Stimulated activated memory B cell treated with anti-CD40 and anti-IgM and Interleukin-4, amounts not matched to agents 10 μg/mL and 1 μg/mL and 100 μg/mL, for 72 hours (primary cell): ENCODE data around the gene ARID3B.
"Not testable (repeated sequence)": the region's sequence is repeated elsewhere in the genome, so short reads cannot be mapped to it uniquely, and the experiment has no call there.

Source experiments
- ATAC-seq: fragments of 150-1000 bp; cut with Tn5 transposase; 2 replicates; pipeline ENCODE4 v1.10.0; 2021
- H3K27ac Mint-ChIP-seq: one replicate; pipeline ENCODE4 v1.8.0; 2022; ENCODE audit warnings: mild to moderate bottlenecking, mixed read lengths
- H3K27me3 Mint-ChIP-seq: one replicate; pipeline ENCODE4 v1.8.0; 2022; ENCODE audit warnings: mixed read lengths
- H3K36me3 Mint-ChIP-seq: one replicate; pipeline ENCODE4 v1.8.0; 2022; ENCODE audit warnings: mixed read lengths
- H3K4me1 Mint-ChIP-seq: one replicate; pipeline ENCODE4 v1.8.0; 2022; ENCODE audit warnings: mixed read lengths
- H3K4me3 Mint-ChIP-seq: one replicate; pipeline ENCODE4 v1.8.0; 2022; ENCODE audit warnings: mild to moderate bottlenecking, moderate library complexity, mixed read lengths
- H3K9me3 Mint-ChIP-seq: one replicate; pipeline ENCODE4 v1.8.0; 2022; ENCODE audit warnings: mixed read lengths

The ARID3B gene

DNA sequence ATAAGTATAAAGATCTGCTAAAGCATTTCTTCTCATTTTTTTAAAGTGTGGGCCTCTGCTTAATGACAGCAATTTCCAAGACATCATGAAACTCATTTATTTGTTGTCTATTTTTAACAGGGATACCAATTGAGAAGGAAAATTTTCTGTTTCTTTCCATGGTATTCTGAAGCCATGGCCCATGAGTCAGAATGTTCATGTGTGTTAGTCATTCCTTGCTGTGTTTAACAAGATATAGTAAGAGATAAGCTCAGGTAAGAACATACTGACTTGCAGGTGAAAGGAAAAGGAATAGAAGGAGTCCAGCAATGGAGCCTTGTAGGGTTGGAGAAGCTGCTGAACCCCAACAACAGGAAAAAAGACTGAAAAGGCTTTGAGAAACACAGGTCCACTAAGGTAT, 17.0 kb upstream of the ARID3B start:
- Mint-ChIP-seq H3K4me3 (no peak overlapping the region), H3K27ac (no peak overlapping the region), H3K9me3 (no peaks in the 10 kb centered on the region), H3K4me1 (no peaks in the 10 kb centered on the region), H3K27me3 (no peaks in the 10 kb centered on the region), H3K36me3 (no peaks in the 10 kb centered on the region)
- no peak for ATAC-seq

DNA sequence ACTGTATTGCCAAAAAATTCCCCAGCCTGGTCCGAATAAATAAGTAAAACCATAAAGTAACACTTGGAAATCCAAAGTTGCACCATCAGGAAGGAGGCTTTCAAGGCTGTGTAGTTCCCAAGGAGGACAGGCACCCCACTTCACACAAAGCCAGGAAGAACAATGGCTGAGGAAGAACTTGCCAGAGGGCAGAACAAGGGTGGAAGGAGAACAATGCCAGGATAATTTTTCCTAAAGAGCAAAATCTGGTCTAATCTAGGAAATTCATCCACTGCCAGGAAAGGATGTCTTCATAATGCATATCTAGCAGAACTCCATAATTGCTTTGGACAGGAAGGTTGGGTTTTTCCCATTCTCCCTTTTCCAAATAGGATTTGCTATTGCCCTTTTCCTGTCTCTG, 15.7 kb upstream of the ARID3B start:
- H3K4me3 Mint-ChIP-seq = no peak overlapping the region
- ATAC-seq = no peak
- no peaks in the 10 kb centered on the region for H3K4me1 Mint-ChIP-seq
- H3K27me3 Mint-ChIP-seq = no peaks in the 10 kb centered on the region
- H3K9me3 Mint-ChIP-seq = no peaks in the 10 kb centered on the region
- no peaks in the 10 kb centered on the region for H3K36me3 Mint-ChIP-seq
- H3K27ac Mint-ChIP-seq = no peak overlapping the region

DNA sequence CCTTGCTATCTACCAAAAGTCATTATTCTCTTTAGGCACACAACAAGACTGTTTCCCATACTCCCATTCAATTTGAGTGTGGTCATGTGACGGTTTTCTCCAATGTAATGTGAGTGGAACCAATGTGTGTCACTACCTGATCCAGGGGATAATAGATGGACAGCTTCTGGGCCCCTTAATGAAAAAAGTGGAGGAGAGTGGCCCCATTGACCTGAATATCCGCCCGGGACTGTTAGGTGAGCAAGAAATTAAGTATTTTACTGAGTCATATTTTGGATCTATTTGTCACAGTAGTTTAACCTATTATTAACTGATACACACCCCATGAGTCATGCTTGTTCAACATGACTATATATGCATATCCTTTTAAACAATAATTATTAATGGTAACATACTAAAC, 15.1 kb upstream of the ARID3B start:
- Mint-ChIP-seq H3K27me3 (no peaks in the 10 kb centered on the region), H3K4me1 (no peaks in the 10 kb centered on the region), H3K27ac (no peak overlapping the region), H3K4me3 (no peak overlapping the region), H3K36me3 (no peaks in the 10 kb centered on the region), H3K9me3 (no peaks in the 10 kb centered on the region)
- ATAC-seq = no peak

- no peaks in the 10 kb centered on the region for H3K4me1 Mint-ChIP-seq
- no peak overlapping the region for H3K27ac Mint-ChIP-seq
- no peak overlapping the region for H3K4me3 Mint-ChIP-seq
- no peaks in the 10 kb centered on the region for H3K36me3 Mint-ChIP-seq
- ATAC-seq = no peak
- H3K9me3 Mint-ChIP-seq = no peaks in the 10 kb centered on the region
- H3K27me3 Mint-ChIP-seq = no peaks in the 10 kb centered on the region
These were observed 12.1 kb upstream of the ARID3B start for GRCh38 chr15:74528876-74529275.

DNA sequence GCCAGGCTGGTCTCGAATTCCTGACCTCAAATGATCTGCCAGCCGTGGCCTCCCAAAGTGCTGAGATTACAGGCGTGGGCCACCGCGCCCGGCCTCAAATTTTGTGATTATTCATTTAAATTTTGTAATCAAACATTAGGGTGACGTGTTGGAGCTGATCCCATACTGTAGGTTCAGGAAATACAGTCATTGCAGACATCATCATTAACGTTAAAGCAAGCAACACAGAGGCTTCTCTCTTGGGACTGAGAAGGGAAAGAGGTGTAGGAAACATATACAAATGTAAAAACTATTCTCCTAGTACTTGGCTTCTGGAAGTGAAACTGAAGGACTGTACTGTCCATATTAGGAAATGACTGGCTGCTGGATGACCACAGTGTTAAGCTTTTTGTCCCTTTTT, 11.1 kb upstream of the ARID3B start:
- Mint-ChIP-seq H3K27me3 (no peaks in the 10 kb centered on the region), H3K9me3 (no peaks in the 10 kb centered on the region), H3K4me1 (no peaks in the 10 kb centered on the region), H3K27ac (no peak overlapping the region), H3K36me3 (no peaks in the 10 kb centered on the region), H3K4me3 (no peak overlapping the region)
- ATAC-seq = no peak

- Mint-ChIP-seq H3K9me3 (no peaks in the 10 kb centered on the region), H3K4me1 (no peaks in the 10 kb centered on the region), H3K27ac (no peak overlapping the region), H3K4me3 (no peak overlapping the region), H3K27me3 (no peaks in the 10 kb centered on the region), H3K36me3 (no peaks in the 10 kb centered on the region)
- ATAC-seq = no peak
These were observed 10.3 kb upstream of the ARID3B start for GRCh38 chr15:74530771-74531143.

DNA sequence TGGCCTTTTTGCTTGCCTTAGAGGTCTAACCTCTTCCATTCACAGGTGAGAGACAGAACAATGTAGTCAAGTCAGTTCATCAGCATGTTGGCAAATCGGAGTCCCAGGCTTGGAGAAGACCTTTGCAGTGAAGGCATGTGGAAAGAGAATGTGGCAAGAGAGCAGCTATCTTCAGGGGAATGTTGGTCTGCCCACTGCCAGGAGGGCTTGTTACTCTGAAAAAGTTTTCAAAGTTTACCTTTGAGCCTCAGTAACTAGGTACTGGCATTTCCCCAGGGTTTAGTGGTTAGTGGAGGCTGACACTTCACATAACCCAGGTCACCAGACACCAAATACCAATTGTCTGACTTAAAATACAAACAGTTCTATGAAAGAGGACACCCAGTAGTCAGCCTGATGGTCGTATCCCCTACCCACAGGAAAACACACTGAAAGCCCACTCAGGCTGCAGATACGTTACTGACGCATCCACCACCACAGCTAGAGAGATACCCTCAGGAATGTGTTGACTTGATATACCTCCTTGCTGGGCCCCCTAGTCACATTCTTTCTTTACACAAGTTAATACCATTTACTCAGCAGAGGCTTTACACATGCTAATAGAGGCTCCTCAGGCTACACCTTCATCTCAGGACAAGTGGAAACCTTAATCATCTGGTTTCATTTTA, 9.7 kb upstream of the ARID3B start:
- H3K36me3 Mint-ChIP-seq = no peaks in the 10 kb centered on the region
- no peaks in the 10 kb centered on the region for H3K9me3 Mint-ChIP-seq
- no peak for ATAC-seq
- no peaks in the 10 kb centered on the region for H3K27me3 Mint-ChIP-seq
- no peak overlapping the region for H3K4me3 Mint-ChIP-seq
- H3K27ac Mint-ChIP-seq = no peak overlapping the region
- H3K4me1 Mint-ChIP-seq = no peaks in the 10 kb centered on the region

DNA sequence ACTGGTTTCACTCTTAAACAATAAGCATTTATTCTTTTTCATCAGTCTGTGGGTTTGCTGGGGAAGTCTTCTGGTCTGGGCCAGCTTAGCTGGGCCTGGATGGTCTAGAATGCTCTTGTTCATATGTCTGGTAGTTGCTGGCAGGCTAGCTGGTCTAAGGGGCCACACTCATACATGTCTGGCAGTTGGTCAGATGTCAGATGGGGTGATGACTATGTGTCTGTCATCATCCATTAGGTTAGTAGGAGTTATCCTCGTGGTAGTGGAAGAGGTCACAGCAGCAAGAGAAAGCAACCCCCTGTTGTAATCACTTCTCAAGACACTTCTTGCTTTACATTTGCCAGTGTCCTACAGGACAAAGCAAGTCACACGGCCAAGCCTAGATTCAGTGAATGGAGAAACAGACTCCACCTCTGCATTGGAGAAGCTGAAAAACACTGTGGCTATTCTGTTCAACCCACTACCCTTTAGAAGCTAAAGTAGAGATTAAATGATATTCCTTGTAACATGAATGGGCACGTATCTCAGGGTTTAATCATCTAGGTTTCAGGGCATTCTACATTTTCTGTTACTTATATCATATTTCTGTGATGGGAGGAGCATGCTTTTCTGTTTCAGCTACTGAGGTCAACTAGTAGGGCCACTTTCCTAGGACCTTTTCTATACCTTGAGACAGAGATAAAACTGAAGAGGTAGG, 5.5 kb upstream of the ARID3B start:
- no peaks in the 10 kb centered on the region for H3K27me3 Mint-ChIP-seq
- H3K9me3 Mint-ChIP-seq = no peaks in the 10 kb centered on the region
- peaks cover 7% of the 10 kb centered on the region for H3K4me1 Mint-ChIP-seq
- H3K36me3 Mint-ChIP-seq = no peaks in the 10 kb centered on the region
- no peak for ATAC-seq
- H3K4me3 Mint-ChIP-seq = no peak overlapping the region
- H3K27ac Mint-ChIP-seq = no peak overlapping the region

- no peaks in the 10 kb centered on the region for H3K36me3 Mint-ChIP-seq
- no peak for ATAC-seq
- H3K27me3 Mint-ChIP-seq = no peaks in the 10 kb centered on the region
- H3K4me3 Mint-ChIP-seq = no peak overlapping the region
- H3K27ac Mint-ChIP-seq = no peak overlapping the region
- no peaks in the 10 kb centered on the region for H3K9me3 Mint-ChIP-seq
- peaks cover 22% of the 10 kb centered on the region for H3K4me1 Mint-ChIP-seq
These were observed 3.3 kb upstream of the ARID3B start for GRCh38 chr15:74537736-74538135.

DNA sequence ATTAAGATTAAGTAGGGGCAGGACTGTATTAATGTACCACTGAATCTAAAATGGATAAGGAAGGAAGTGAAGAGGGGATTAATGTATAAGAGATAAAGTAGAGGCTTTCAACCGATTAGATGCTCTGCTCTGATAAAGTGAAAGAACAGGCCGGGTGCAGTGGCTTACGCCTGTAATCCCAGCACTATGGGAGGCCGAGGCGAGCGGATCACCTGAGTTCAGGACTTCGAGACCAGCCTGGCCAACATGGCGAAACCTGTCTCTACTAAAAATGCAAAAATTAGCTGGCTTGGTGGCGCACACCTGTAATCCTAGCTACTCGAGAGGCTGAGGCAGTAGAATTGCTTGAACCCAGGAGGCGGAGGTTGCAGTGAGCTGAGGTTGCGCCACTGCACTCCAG, 1.5 kb upstream of the ARID3B start:
- H3K36me3 Mint-ChIP-seq, H3K27me3 Mint-ChIP-seq, H3K9me3 Mint-ChIP-seq, ATAC-seq: not testable (repeated sequence)
- Mint-ChIP-seq H3K4me3 (peak overlapping the region; percentile 62), H3K4me1 (peaks cover 37% of the 10 kb centered on the region), H3K27ac (peak overlapping the region; percentile 13)

GRCh38 chr15:74540161-74540760, 759 bp upstream of the ARID3B start:
- no peaks in the 10 kb centered on the region for H3K27me3 Mint-ChIP-seq
- H3K4me1 Mint-ChIP-seq = peaks cover 38% of the 10 kb centered on the region
- peak overlapping the region; percentile 90 for H3K4me3 Mint-ChIP-seq
- peak overlapping the region; percentile 81 for H3K27ac Mint-ChIP-seq
- no peaks in the 10 kb centered on the region for H3K36me3 Mint-ChIP-seq
- no peak for ATAC-seq
- H3K9me3 Mint-ChIP-seq = no peaks in the 10 kb centered on the region

DNA sequence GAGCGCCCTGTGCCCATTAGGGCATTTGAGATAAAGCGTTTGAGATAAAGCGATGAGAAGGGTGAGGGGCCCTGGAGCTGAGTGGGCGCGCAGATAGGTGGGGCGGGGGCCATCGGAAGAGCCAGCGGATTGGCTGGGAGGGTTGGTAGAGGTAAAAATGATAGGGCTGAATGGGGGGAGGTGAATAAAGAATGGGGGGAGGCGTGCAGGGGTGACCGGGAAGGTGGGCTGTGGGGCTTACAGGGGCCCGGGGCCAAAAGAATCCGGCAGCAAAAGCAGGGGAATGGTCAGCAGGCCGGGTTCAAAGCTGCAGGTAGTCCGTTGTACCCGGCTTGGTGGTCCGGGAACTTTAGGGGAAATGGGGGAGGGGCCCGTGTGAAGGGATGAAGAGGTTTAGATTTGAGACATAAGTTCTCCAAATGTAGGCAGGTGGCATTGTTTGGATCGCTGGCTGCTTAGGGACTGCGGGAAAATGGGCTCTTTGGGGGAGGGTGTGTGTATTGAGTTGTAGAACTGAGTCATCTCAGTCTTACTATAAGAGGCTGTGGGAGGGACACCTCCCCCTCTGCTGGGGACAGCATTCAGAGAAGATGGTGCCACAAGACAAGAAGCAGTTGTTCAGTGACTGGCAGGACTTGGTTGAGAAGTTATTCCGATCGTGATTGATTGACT, 610 bp downstream of the ARID3B start:
- no peaks in the 10 kb centered on the region for H3K9me3 Mint-ChIP-seq
- H3K4me1 Mint-ChIP-seq = peaks cover 52% of the 10 kb centered on the region
- ATAC-seq = peak; percentile 72
- H3K36me3 Mint-ChIP-seq = no peaks in the 10 kb centered on the region
- peak overlapping the region; percentile 90 for H3K4me3 Mint-ChIP-seq
- H3K27me3 Mint-ChIP-seq = no peaks in the 10 kb centered on the region
- H3K27ac Mint-ChIP-seq = peak overlapping the region; percentile 81

- Mint-ChIP-seq H3K27me3 (no peaks in the 10 kb centered on the region), H3K36me3 (no peaks in the 10 kb centered on the region), H3K4me1 (peaks cover 54% of the 10 kb centered on the region), H3K9me3 (no peaks in the 10 kb centered on the region), H3K27ac (peak overlapping the region; percentile 81), H3K4me3 (peak overlapping the region; percentile 90)
- no peak for ATAC-seq
These were observed 1.4 kb downstream of the ARID3B start for GRCh38 chr15:74542166-74543042.

DNA sequence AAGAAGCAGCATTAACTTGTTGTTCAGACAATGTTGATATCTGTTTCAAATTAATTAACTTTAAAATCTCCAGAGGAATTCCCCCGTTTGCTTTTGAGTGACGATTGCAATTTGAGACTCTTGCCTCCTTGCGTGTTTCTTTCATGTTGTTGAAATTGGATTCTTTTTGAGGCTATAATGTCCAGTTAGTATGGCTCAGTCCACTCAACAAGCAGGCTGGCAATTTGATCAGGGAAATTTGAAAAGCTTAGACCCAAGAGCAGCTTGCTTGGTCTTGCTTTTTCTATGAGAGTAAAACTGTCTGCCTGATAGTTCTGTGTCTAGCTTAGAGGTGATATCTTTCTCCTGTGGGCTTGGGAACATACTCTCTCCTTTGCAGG, 2.0 kb downstream of the ARID3B start:
- peaks cover 56% of the 10 kb centered on the region for H3K4me1 Mint-ChIP-seq
- H3K27me3 Mint-ChIP-seq = no peaks in the 10 kb centered on the region
- no peaks in the 10 kb centered on the region for H3K9me3 Mint-ChIP-seq
- peak overlapping the region; percentile 81 for H3K27ac Mint-ChIP-seq
- peak overlapping the region; percentile 47 for H3K4me3 Mint-ChIP-seq
- no peak for ATAC-seq
- H3K36me3 Mint-ChIP-seq = peaks cover 4% of the 10 kb centered on the region

DNA sequence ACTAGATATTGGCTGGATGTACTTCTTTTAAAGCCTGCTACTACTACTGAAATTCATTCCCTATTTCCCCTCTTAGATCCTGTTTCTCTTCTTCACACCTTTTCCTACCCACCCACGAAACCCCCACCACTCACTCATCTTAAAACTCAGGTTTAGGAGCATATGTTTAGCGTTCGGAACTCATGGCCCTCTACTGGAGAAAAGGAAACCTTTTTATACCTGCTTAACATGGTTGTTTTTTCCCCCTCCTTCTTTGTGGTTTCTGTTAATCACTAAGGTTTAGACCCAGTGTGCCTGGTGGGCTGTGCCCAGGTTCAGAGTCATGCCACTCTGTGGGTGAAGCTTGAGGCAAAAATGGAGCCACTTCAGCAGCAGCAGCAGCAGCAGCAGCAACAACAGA, 2.6 kb downstream of the ARID3B start:
- ATAC-seq = no peak
- peak overlapping the region; percentile 47 for H3K4me3 Mint-ChIP-seq
- H3K27me3 Mint-ChIP-seq = no peaks in the 10 kb centered on the region
- no peaks in the 10 kb centered on the region for H3K9me3 Mint-ChIP-seq
- H3K27ac Mint-ChIP-seq = peak overlapping the region; percentile 81
- peaks cover 62% of the 10 kb centered on the region for H3K4me1 Mint-ChIP-seq
- H3K36me3 Mint-ChIP-seq = peaks cover 10% of the 10 kb centered on the region
